HepG2 (cell line): Measurements from ENCODE around the gene RNASE8. TPM values are rescaled to one million over a fixed set of nuclear protein-coding genes. Genes with fewer than 3 reads are reported as not detected.

ENCODE experiments used
- ATAC-seq: fragments of 200-7000 bp; cut with Tn5 transposase; 3 replicates; pipeline ENCODE4 v1.9.1; 2020; ENCODE audit warnings: mild to moderate bottlenecking, moderate library complexity
- BruUV-seq: library from RNA; stranded (reverse); fragments of 400-500 nt; replicated peaks from 2 replicates; lab custom pipeline; 2021; lab: Mats Ljungman, UMichigan
- CTCF ChIA-PET: fragments of 300-600 bp; formaldehyde crosslinking; extraction: SDS; loops from one replicate; lab custom pipeline; 2021; ENCODE audit warnings: low total read pairs, inconsistent platforms, low intra/inter-chr PET ratio; lab: Yijun Ruan, JAX
- POLR2A ChIA-PET: fragments of 350-600 bp; sonication (Branson Sonifier 250); formaldehyde crosslinking; loops from one replicate; lab custom pipeline; 2020; ENCODE audit warnings: antibody characterized with exemption, inconsistent platforms; lab: Yijun Ruan, JAX
- DNase-seq: peaks from one replicate; pipeline ENCODE4 v3.0.0-alpha.2; 2015; ENCODE audit warnings: low spot score
- FAIRE-seq: peaks from 3 replicates; lab custom pipeline; 2011; peaks lifted over from hg19 to GRCh38; lab: Jason Lieb, UNC
- H2AFZ ChIP-seq: one replicate; pipeline ENCODE4 v1.6.1; 2011; ENCODE audit warnings: low read length, inconsistent platforms
- H3K27ac ChIP-seq: fragments of 300-600 bp; 3 replicates; pipeline ENCODE4 v1.8.0; 2011; ENCODE audit warnings: mixed run types, mild to moderate bottlenecking, mixed read lengths, low read length, inconsistent platforms; ENCODE audit not compliant: insufficient read depth; ENCODE audit errors: extremely low read length
- H3K27me3 ChIP-seq, 2 experiments: fragments of 200-600 bp in 1 of 2; 2 replicates in 1 of 2; 3 replicates in 1 of 2; pipeline versions ENCODE4 v1.6.0 to v1.8.0; 2011; ENCODE audit warnings: low read length in 2 of 2, mild to moderate bottlenecking in 2 of 2, moderate library complexity in 2 of 2, inconsistent platforms in 1 of 2; ENCODE audit not compliant: insufficient read depth in 2 of 2, control insufficient read depth in 1 of 2
- H3K36me3 ChIP-seq, 2 experiments: fragments of 200-600 bp in 1 of 2; replicated peaks in 1 of 2; 2 replicates in 1 of 2; 3 replicates in 1 of 2; pipeline versions ENCODE4 v1.5.1 to v1.8.0; 2011; ENCODE audit warnings: low read length in 2 of 2, inconsistent platforms in 1 of 2; ENCODE audit not compliant: insufficient read depth in 2 of 2, control insufficient read depth in 1 of 2
- H3K4me1 ChIP-seq: 2 replicates; pipeline ENCODE4 v1.5.1; 2012; ENCODE audit warnings: low read length, inconsistent platforms; ENCODE audit not compliant: insufficient read depth
- H3K4me2 ChIP-seq: 2 replicates; pipeline ENCODE4 v1.6.0; 2011; ENCODE audit warnings: low read depth, low read length, inconsistent platforms
- H3K4me3 ChIP-seq, 3 experiments: fragments of 200-600 bp in 1 of 3; sonication (generic), shearing (Covaris generic) in 1 of 3; replicated peaks in 1 of 3; 2 replicates each; pipeline ENCODE4 v1.5.1; 2011 to 2016; ENCODE audit warnings: low read length in 3 of 3, inconsistent platforms in 2 of 3, low read depth in 2 of 3, mild to moderate bottlenecking in 2 of 3, control low read depth in 1 of 3, mixed read lengths in 1 of 3; ENCODE audit not compliant: insufficient read depth in 1 of 3
- H3K79me2 ChIP-seq: one replicate; pipeline ENCODE4 v1.6.1; 2011; ENCODE audit warnings: low read length, inconsistent platforms; ENCODE audit not compliant: insufficient read depth
- H3K9ac ChIP-seq: 2 replicates; pipeline ENCODE4 v1.6.0; 2011; ENCODE audit warnings: mild to moderate bottlenecking, low read depth, low read length, inconsistent platforms; ENCODE audit not compliant: insufficient read depth
- H3K9me3 ChIP-seq: 2 replicates; pipeline ENCODE4 v1.5.1; 2012; ENCODE audit warnings: mild to moderate bottlenecking, low read length
- H4K20me1 ChIP-seq: 2 replicates; pipeline ENCODE4 v1.6.0; 2011; ENCODE audit warnings: inconsistent platforms, mild to moderate bottlenecking, low read length, moderate library complexity; ENCODE audit not compliant: insufficient read depth
- AGO1 ChIP-seq: fragments of 200-400 bp; formaldehyde crosslinking; IDR thresholded peaks from 2 replicates; pipeline ENCODE4 v1.6.1; 2017; ENCODE audit warnings: mild to moderate bottlenecking, low read depth, low read length, moderate library complexity; ENCODE audit not compliant: poor library complexity, severe bottlenecking
- AGO2 ChIP-seq: fragments of 200-400 bp; formaldehyde crosslinking; optimal IDR thresholded peaks from 2 replicates; pipeline ENCODE3; 2017; ENCODE audit warnings: mild to moderate bottlenecking, low read depth, low read length, moderate library complexity
- BRD4 ChIP-seq: sonication (generic); formaldehyde crosslinking; IDR thresholded peaks from 2 replicates; pipeline ENCODE4 v1.4.0; 2020; ENCODE audit warnings: missing genetic modification reagents
- HIVEP1 ChIP-seq: sonication (generic); formaldehyde crosslinking; IDR thresholded peaks from 2 replicates; pipeline ENCODE4 v1.4.0; 2020; ENCODE audit warnings: mild to moderate bottlenecking, missing genetic modification reagents
- ISX ChIP-seq: sonication (generic); formaldehyde crosslinking; conservative IDR thresholded peaks from 2 replicates; pipeline ENCODE4 v1.5.0; 2020; ENCODE audit warnings: missing genetic modification reagents
- RBFOX2 ChIP-seq: fragments of 200-400 bp; formaldehyde crosslinking; IDR thresholded peaks from 2 replicates; pipeline ENCODE4 v1.6.1; 2017; ENCODE audit warnings: low read depth, mild to moderate bottlenecking, low read length
- RBM22 ChIP-seq: fragments of 200-400 bp; formaldehyde crosslinking; optimal IDR thresholded peaks from 2 replicates; pipeline ENCODE3; 2017; ENCODE audit warnings: mild to moderate bottlenecking, low read length, moderate library complexity
- SAFB2 ChIP-seq: sonication (generic); formaldehyde crosslinking; IDR thresholded peaks from 2 replicates; pipeline ENCODE4 v1.5.1; 2020; ENCODE audit warnings: missing genetic modification reagents, low read depth, mild to moderate bottlenecking, borderline replicate concordance
- TMF1 ChIP-seq: sonication (generic); formaldehyde crosslinking; IDR thresholded peaks from 2 replicates; pipeline ENCODE4 v1.8.1; 2022; ENCODE audit warnings: low read depth, missing genetic modification reagents
- TSC22D2 ChIP-seq: sonication (generic); formaldehyde crosslinking; IDR thresholded peaks from 2 replicates; pipeline ENCODE4 v1.5.1; 2020; ENCODE audit warnings: missing genetic modification reagents, mild to moderate bottlenecking, borderline replicate concordance
- ZC3H13 ChIP-seq: sonication (generic); formaldehyde crosslinking; IDR thresholded peaks from 2 replicates; pipeline ENCODE4 v1.8.1; 2023; ENCODE audit warnings: mild to moderate bottlenecking, missing genetic modification reagents, moderate library complexity
- ZNF30 ChIP-seq: sonication (generic); formaldehyde crosslinking; IDR thresholded peaks from 2 replicates; pipeline ENCODE4 v1.5.0; 2020; ENCODE audit warnings: mild to moderate bottlenecking, missing genetic modification reagents
- ZNF383 ChIP-seq: sonication (generic); formaldehyde crosslinking; IDR thresholded peaks from 2 replicates; pipeline ENCODE4 v1.4.0; 2020; ENCODE audit warnings: missing genetic modification reagents, mild to moderate bottlenecking, borderline replicate concordance
- ZNF768 ChIP-seq: sonication (generic); formaldehyde crosslinking; IDR thresholded peaks from 2 replicates; pipeline ENCODE4 v1.4.0; 2020; ENCODE audit warnings: missing genetic modification reagents
- ZNF83 ChIP-seq: sonication (generic); formaldehyde crosslinking; IDR thresholded peaks from 2 replicates; pipeline ENCODE4 v1.4.0; 2020; ENCODE audit warnings: missing genetic modification reagents, mild to moderate bottlenecking, borderline replicate concordance
- WGBS: methylation state at CpG from one replicate; pipeline ENCODE4 v1.1.6; 2017; ENCODE audit warnings: low lambda C conversion rate; 5-methylcytosine and 5-hydroxymethylcytosine counted together
- in situ Hi-C: cut with HindIII; loops from 2 replicates; pipeline ENCODE4 v1.10.0; 2017; ENCODE audit warnings: low pct_unique_long_range_greater_than_20kb; ENCODE audit not compliant: extremely low pct_ligation_motif_present
- intact Hi-C: fragments of 100-400 bp; cut with micrococcal nuclease; formaldehyde crosslinking; loops from one replicate; pipeline ENCODE4 v1.10.0; 2022; ENCODE audit not compliant: unreplicated experiment
- polyA plus RNA-seq, 8 experiments: library from polyadenylated mRNA; depleted of rRNA in 3 of 8; stranded (reverse) in 7 of 8; unstranded in 1 of 8; fragments of >200 nt; fragmentation: Illumina TruSeq in 4 of 8; extraction: Trizol in 4 of 8; gene quantifications; 2 replicates each; pipeline versions ENCODE4 v1.2.1 to v1.2.3, GENCODE V29; 2011 to 2016; ENCODE audit warnings: low read depth in 4 of 8, missing spikeins in 1 of 8, mixed read lengths in 1 of 8; ENCODE audit not compliant: insufficient read depth in 1 of 8
- total RNA-seq, 5 experiments: library from RNA; depleted of rRNA; stranded (reverse); fragments of >200 nt; fragmentation: Illumina TruSeq; extraction: Trizol; gene quantifications; 2 replicates each; pipeline ENCODE4 v1.2.3, GENCODE V29; 2016; ENCODE audit warnings: low read depth in 1 of 5
- TF ChIP-seq, protein P1 (sequence below): sonication (generic); formaldehyde crosslinking; IDR thresholded peaks from 2 replicates; pipeline ENCODE4 v1.4.0; 2020; ENCODE audit warnings: missing genetic modification reagents
- TF ChIP-seq, protein P2 (sequence below): sonication (generic); formaldehyde crosslinking; IDR thresholded peaks from 2 replicates; pipeline ENCODE4 v1.9.0; 2021; ENCODE audit warnings: missing genetic modification reagents, borderline replicate concordance

RNASE8 gene
- total and polyA plus RNA-seq, 2 of the 13 experiments (the other 11 are each of a cell fraction or from before 2014, with no cell fraction given): not detected

DNA sequence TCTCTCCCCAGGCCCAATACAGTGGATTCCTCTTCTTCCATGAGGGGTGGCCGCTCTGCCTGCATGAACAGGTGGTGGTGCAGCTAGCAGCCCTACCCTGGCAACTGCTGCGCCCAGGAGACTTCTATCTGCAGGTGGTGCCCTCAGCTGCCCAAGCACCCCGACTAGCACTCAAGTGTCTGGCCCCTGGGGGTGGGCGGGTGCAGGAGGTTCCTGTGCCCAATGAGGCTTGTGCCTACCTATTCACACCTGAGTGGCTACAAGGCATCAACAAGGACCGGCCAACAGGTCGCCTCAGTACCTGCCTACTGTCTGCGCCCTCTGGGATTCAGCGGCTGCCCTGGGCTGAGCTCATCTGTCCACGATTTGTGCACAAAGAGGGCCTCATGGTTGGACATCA is 16.3 kb downstream of the RNASE8 start (continued):
- TF ChIP-seq, protein P1, sequence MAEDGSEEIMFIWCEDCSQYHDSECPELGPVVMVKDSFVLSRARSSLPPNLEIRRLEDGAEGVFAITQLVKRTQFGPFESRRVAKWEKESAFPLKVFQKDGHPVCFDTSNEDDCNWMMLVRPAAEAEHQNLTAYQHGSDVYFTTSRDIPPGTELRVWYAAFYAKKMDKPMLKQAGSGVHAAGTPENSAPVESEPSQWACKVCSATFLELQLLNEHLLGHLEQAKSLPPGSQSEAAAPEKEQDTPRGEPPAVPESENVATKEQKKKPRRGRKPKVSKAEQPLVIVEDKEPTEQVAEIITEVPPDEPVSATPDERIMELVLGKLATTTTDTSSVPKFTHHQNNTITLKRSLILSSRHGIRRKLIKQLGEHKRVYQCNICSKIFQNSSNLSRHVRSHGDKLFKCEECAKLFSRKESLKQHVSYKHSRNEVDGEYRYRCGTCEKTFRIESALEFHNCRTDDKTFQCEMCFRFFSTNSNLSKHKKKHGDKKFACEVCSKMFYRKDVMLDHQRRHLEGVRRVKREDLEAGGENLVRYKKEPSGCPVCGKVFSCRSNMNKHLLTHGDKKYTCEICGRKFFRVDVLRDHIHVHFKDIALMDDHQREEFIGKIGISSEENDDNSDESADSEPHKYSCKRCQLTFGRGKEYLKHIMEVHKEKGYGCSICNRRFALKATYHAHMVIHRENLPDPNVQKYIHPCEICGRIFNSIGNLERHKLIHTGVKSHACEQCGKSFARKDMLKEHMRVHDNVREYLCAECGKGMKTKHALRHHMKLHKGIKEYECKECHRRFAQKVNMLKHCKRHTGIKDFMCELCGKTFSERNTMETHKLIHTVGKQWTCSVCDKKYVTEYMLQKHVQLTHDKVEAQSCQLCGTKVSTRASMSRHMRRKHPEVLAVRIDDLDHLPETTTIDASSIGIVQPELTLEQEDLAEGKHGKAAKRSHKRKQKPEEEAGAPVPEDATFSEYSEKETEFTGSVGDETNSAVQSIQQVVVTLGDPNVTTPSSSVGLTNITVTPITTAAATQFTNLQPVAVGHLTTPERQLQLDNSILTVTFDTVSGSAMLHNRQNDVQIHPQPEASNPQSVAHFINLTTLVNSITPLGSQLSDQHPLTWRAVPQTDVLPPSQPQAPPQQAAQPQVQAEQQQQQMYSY (CRISPR knock-in tag): no peak
- no peak for TF ChIP-seq ZNF30
- TF ChIP-seq, protein P2, sequence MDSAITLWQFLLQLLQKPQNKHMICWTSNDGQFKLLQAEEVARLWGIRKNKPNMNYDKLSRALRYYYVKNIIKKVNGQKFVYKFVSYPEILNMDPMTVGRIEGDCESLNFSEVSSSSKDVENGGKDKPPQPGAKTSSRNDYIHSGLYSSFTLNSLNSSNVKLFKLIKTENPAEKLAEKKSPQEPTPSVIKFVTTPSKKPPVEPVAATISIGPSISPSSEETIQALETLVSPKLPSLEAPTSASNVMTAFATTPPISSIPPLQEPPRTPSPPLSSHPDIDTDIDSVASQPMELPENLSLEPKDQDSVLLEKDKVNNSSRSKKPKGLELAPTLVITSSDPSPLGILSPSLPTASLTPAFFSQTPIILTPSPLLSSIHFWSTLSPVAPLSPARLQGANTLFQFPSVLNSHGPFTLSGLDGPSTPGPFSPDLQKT (CRISPR knock-in tag): no peak
- peak; percentile 5; the same call in 1 of the 2 replicates for TF ChIP-seq RBFOX2

DNA sequence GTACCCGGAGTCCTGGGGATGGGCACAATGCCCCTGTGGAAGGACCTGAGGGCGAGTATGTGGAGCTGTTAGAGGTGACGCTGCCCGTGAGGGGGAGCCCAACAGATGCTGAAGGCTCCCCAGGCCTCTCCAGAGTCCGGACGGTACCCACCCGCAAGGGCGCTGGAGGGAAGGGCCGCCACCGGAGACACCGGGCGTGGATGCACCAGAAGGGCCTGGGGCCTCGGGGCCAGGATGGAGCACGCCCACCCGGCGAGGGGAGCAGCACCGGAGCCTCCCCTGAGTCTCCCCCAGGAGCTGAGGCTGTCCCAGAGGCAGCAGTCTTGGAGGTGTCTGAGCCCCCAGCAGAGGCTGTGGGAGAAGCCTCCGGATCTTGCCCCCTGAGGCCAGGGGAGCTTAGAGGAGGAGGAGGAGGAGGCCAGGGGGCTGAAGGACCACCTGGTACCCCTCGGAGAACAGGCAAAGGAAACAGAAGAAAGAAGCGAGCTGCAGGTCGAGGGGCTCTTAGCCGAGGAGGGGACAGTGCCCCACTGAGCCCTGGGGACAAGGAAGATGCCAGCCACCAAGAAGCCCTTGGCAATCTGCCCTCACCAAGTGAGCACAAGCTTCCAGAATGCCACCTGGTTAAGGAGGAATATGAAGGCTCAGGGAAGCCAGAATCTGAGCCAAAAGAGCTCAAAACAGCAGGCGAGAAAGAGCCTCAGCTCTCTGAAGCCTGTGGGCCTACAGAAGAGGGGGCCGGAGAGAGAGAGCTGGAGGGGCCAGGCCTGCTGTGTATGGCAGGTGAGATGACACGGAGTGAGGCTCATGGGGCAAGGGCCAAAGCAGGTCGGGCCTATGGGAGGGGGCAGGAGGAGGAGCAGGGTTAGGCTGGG is 17.0 kb downstream of the RNASE8 start:
- intact Hi-C loops: no loop called here
- DNase-seq: no peak
- ChIA-PET CTCF (no interaction called here), POLR2A (interaction anchor here (0.9 to 1.8 kb wide), 6 partner anchors 9 to 59 kb away, joined by 3 to 8 read pairs (median 4); no protein-coding TSS in a partner anchor)
- in situ Hi-C loops: no loop called here
- H3K4me1 ChIP-seq: peaks cover 22% of the 10 kb centered on the region
- H2AFZ ChIP-seq: no peak overlapping the region
- H4K20me1 ChIP-seq: no peaks in the 10 kb centered on the region
- BruUV-seq: no TSS peak
- no peak for FAIRE-seq
- no peak overlapping the region for H3K27ac ChIP-seq
- H3K9ac ChIP-seq: no peak overlapping the region
- H3K4me2 ChIP-seq: no peak overlapping the region
- H3K27me3 ChIP-seq: peaks cover 0 to 3% of the 10 kb centered on the region in 2 experiments; a peak in 1 of 5 replicates
- peaks cover 6% of the 10 kb centered on the region for H3K79me2 ChIP-seq
- no peak overlapping the region for H3K4me3 ChIP-seq
- no peaks in the 10 kb centered on the region for H3K9me3 ChIP-seq
- 91% methylated on average over 26 of the region's 26 CpGs for WGBS
- no peak for ATAC-seq
- peaks cover 29 to 53% of the 10 kb centered on the region in 2 experiments for H3K36me3 ChIP-seq
- TF ChIP-seq ZC3H13 (CRISPR knock-in tag): peak; percentile 88
- peak; percentile 64 for TF ChIP-seq RBM22
- no peak for TF ChIP-seq ISX (CRISPR knock-in tag)
- TF ChIP-seq TSC22D2: no peak
- TF ChIP-seq AGO1: peak; percentile 26
- no peak for TF ChIP-seq ZNF83 (CRISPR knock-in tag)
- peak; percentile 31; the same call in 1 of the 2 replicates for TF ChIP-seq HIVEP1
- peak; percentile 83 for TF ChIP-seq AGO2
- 0 out of 2 replicates have a peak, but pooled peaks have one; percentile 3 for TF ChIP-seq TMF1
- 0 out of 2 replicates have a peak, but pooled peaks have one; percentile 25 for TF ChIP-seq ZNF768 (CRISPR knock-in tag)
- no peak for TF ChIP-seq ZNF383 (CRISPR knock-in tag)
- TF ChIP-seq SAFB2 (CRISPR knock-in tag): 0 out of 2 replicates have a peak, but pooled peaks have one; percentile 40
- no peak for TF ChIP-seq BRD4 (CRISPR knock-in tag)
